Smooth muscle cell (in vitro differentiated cells): ENCODE results near the gene POLR1E. TPM values are rescaled to one million over a fixed set of nuclear protein-coding genes. Genes with fewer than 3 reads are reported as not detected.
"Not testable (repeated sequence)": the region's sequence is repeated elsewhere in the genome, so short reads cannot be mapped to it uniquely, and the experiment has no call there.

Experiments used
- DNase-seq: peaks from one replicate; lab custom pipeline; 2025; ENCODE audit not compliant: unreplicated experiment; lab: John Stamatoyannopoulos, UW
- H2AFZ ChIP-seq: fragments of 200-600 bp; sonication (generic); 2 replicates; pipeline ENCODE4 v1.6.0; 2016; ENCODE audit warnings: antibody characterized with exemption, low read depth, mild to moderate bottlenecking
- H3F3A ChIP-seq: fragments of 200-600 bp; sonication (generic); 2 replicates; pipeline ENCODE4 v1.6.0; 2017; ENCODE audit warnings: antibody characterized with exemption, low read depth
- H3K27ac ChIP-seq: fragments of 200-600 bp; sonication (generic); 2 replicates; pipeline ENCODE4 v1.5.1; 2016; ENCODE audit warnings: low read depth, mild to moderate bottlenecking
- H3K27me3 ChIP-seq: fragments of 200-600 bp; sonication (generic); 2 replicates; pipeline ENCODE4 v1.6.1; 2016; ENCODE audit warnings: low read depth, mild to moderate bottlenecking
- H3K36me3 ChIP-seq: fragments of 200-600 bp; sonication (generic); 2 replicates; pipeline ENCODE4 v1.5.1; 2016; ENCODE audit warnings: low read depth
- H3K4me1 ChIP-seq: fragments of 200-600 bp; sonication (generic); 2 replicates; pipeline ENCODE4 v1.5.1; 2016; ENCODE audit warnings: low read depth
- H3K4me2 ChIP-seq: fragments of 200-600 bp; sonication (generic); 2 replicates; pipeline ENCODE4 v1.6.0; 2016; ENCODE audit warnings: mild to moderate bottlenecking
- H3K4me3 ChIP-seq: fragments of 200-600 bp; sonication (generic); 2 replicates; pipeline ENCODE4 v1.5.1; 2016; ENCODE audit warnings: mild to moderate bottlenecking
- H3K79me2 ChIP-seq: fragments of 200-600 bp; sonication (generic); 2 replicates; pipeline ENCODE4 v1.6.0; 2016; ENCODE audit warnings: low read depth, mild to moderate bottlenecking
- H3K9ac ChIP-seq: fragments of 200-600 bp; sonication (generic); 2 replicates; pipeline ENCODE4 v1.6.0; 2016; ENCODE audit warnings: low read depth
- H3K9me3 ChIP-seq: fragments of 200-600 bp; sonication (generic); replicated peaks from 2 replicates; pipeline ENCODE4 v1.5.1; 2016; ENCODE audit warnings: low read depth
- H4K20me1 ChIP-seq: fragments of 200-600 bp; sonication (generic); 2 replicates; pipeline ENCODE4 v1.6.0; 2016; ENCODE audit warnings: low read depth
- CTCF ChIP-seq: fragments of 200-600 bp; sonication (generic); IDR thresholded peaks from 2 replicates; pipeline ENCODE4 v1.5.1; 2017; ENCODE audit warnings: borderline replicate concordance, mild to moderate bottlenecking, antibody characterized with exemption; ENCODE audit not compliant: insufficient read depth, poor library complexity, severe bottlenecking
- WGBS: methylation state at CpG from one replicate; pipeline ENCODE4 v1.1.7; 2016; ENCODE audit warnings: low lambda C conversion rate; 5-methylcytosine and 5-hydroxymethylcytosine counted together
- polyA plus RNA-seq: library from polyadenylated mRNA; unstranded; fragments of >200 nt; fragmentation: Nextera tagmentation; extraction: Ambion mirVana; gene quantifications from 2 replicates; pipeline ENCODE4 v1.2.1, GENCODE V29; 2016
- total RNA-seq: library from RNA; depleted of rRNA; stranded (reverse); fragments of >200 nt; gene quantifications from 2 replicates; pipeline ENCODE4 v1.2.3, GENCODE V29; 2014

Gene POLR1E
- total and polyA plus RNA-seq, 2 experiments from 2014 or later, result 10.9 to 12.6 TPM

GRCh38 chr9:37465249-37466036 lies 20.3 kb upstream of the POLR1E start, which contains the start of gene ZBTB5:
ZBTB5 (minus strand) TSS chr9:37465450; CDS start chr9:37442551, 22,899 bp downstream.
- Histone ChIP-seq H3K9ac (peak within 1 kb of the TSS; percentile 97), H3K9me3 (no peaks in the 10 kb centered on the region), H4K20me1 (peaks cover 38% of the 10 kb centered on the region), H3K27me3 (no peaks in the 10 kb centered on the region), H3K27ac (peak within 1 kb of the TSS; percentile 99), H3K79me2 (peaks cover 40% of the 10 kb centered on the region), H3K4me2 (peak within 1 kb of the TSS; percentile 84), H3K4me3 (peak within 1 kb of the TSS; percentile 60), H2AFZ (peak within 1 kb of the TSS; percentile 87), H3K36me3 (no peaks in the 10 kb centered on the region), H3F3A (peaks cover 7% of the 10 kb centered on the region), H3K4me1 (peaks cover 15% of the 10 kb centered on the region)
- under 1% methylated on average over 34 of the region's 52 CpGs for WGBS
- TF ChIP-seq CTCF, result no peak
- DNase-seq, result peak; percentile 92

- H3K9me3 ChIP-seq, result no peaks in the 10 kb centered on the region
- no peaks in the 10 kb centered on the region for H3K36me3 ChIP-seq
- H3K27me3 ChIP-seq, result no peaks in the 10 kb centered on the region
- H3K79me2 ChIP-seq, result peaks cover 33% of the 10 kb centered on the region
- peak overlapping the region; percentile 53 for H3K9ac ChIP-seq
- peak; percentile 73 for DNase-seq
- H3K4me3 ChIP-seq, result peak overlapping the region; percentile 60
- H3K27ac ChIP-seq, result peak overlapping the region; percentile 99
- H3K4me2 ChIP-seq, result peak overlapping the region; percentile 84
- peaks cover 7% of the 10 kb centered on the region for H3F3A ChIP-seq
- WGBS, result under 1% methylated on average over 45 of the region's 47 CpGs
- peaks cover 30% of the 10 kb centered on the region for H4K20me1 ChIP-seq
- H3K4me1 ChIP-seq, result peaks cover 15% of the 10 kb centered on the region
- peak overlapping the region; percentile 87 for H2AFZ ChIP-seq
- TF ChIP-seq CTCF, result no peak
Measured at GRCh38 chr9:37466037-37466709, 19.6 kb upstream of the POLR1E start.

DNA sequence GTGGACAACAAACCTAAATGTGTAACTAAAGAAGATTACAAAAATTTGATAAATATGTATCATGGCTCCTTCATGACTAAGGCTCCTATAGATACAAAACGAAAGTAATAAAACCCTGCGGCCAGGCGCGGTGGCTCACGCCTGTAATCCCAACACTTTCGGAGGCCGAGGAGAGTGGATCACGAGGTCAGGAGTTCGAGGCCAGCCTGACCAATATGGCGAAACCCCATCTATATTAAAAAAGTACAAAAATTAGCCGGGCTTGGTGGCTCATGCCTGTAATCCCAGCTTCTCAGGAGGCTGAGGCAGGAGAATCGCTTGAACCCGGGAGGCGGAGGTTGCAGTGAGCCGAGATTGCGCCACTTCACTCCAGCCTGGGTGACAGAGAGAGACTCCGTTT lies 18.2 kb upstream of the POLR1E start:
- H3K4me2 ChIP-seq, H3K9me3 ChIP-seq, H3K27me3 ChIP-seq, H3K4me3 ChIP-seq, H3K9ac ChIP-seq, H3K36me3 ChIP-seq, H2AFZ ChIP-seq, DNase-seq, H3K27ac ChIP-seq: not testable (repeated sequence)
- H3K79me2 ChIP-seq, result peaks cover 20% of the 10 kb centered on the region
- 96% methylated on average over 17 of the region's 17 CpGs for WGBS
- peaks cover 17% of the 10 kb centered on the region for H4K20me1 ChIP-seq
- H3F3A ChIP-seq, result peaks cover 14% of the 10 kb centered on the region
- peaks cover 24% of the 10 kb centered on the region for H3K4me1 ChIP-seq

- no peak for DNase-seq
- no peak overlapping the region for H3K9ac ChIP-seq
- no peak overlapping the region for H2AFZ ChIP-seq
- no peaks in the 10 kb centered on the region for H3K9me3 ChIP-seq
- TF ChIP-seq CTCF, result no peak
- peaks cover 21% of the 10 kb centered on the region for H3F3A ChIP-seq
- H3K4me2 ChIP-seq, result no peak overlapping the region
- H3K4me1 ChIP-seq, result peaks cover 18% of the 10 kb centered on the region
- no peak overlapping the region for H3K27ac ChIP-seq
- no peaks in the 10 kb centered on the region for H3K36me3 ChIP-seq
- peaks cover 9% of the 10 kb centered on the region for H3K79me2 ChIP-seq
- H4K20me1 ChIP-seq, result peaks cover 6% of the 10 kb centered on the region
- no peaks in the 10 kb centered on the region for H3K27me3 ChIP-seq
- WGBS, result 82% methylated on average over 5 of the region's 6 CpGs
- no peak overlapping the region for H3K4me3 ChIP-seq
Measured at GRCh38 chr9:37468620-37469019, 17.1 kb upstream of the POLR1E start.
